KG1 (cell line): ENCODE results near the gene SOX5.
"Not testable (repeated sequence)": the region's sequence is repeated elsewhere in the genome, so short reads cannot be mapped to it uniquely, and the experiment has no call there.

Source experiments
- DNase-seq: peaks from one replicate; lab custom pipeline; 2025; lab: John Stamatoyannopoulos, UW

SOX5 gene

GRCh38 chr12:23909551-23909950 is 39.9 kb downstream of the SOX5 start:
- DNase-seq = no peak

GRCh38 chr12:23906329-23906728 is 43.1 kb downstream of the SOX5 start:
- no peak for DNase-seq

GRCh38 chr12:23899434-23899833 is 50.0 kb downstream of the SOX5 start:
- DNase-seq = no peak

- DNase-seq = no peak
Measured at GRCh38 chr12:23898121-23898520, 51.3 kb downstream of the SOX5 start.

- DNase-seq = no peak
Measured at GRCh38 chr12:23895792-23896218, 53.7 kb downstream of the SOX5 start.

GRCh38 chr12:23893611-23894010 is 55.9 kb downstream of the SOX5 start:
- no peak for DNase-seq

- DNase-seq = no peak
Measured at GRCh38 chr12:23891115-23891514, 58.4 kb downstream of the SOX5 start.

- DNase-seq = no peak
Measured at GRCh38 chr12:23889069-23889440, 60.4 kb downstream of the SOX5 start.

GRCh38 chr12:23888396-23889068 is 60.9 kb downstream of the SOX5 start:
- no peak for DNase-seq

GRCh38 chr12:23887055-23887835 is 62.2 kb downstream of the SOX5 start:
- no peak for DNase-seq

- no peak for DNase-seq
Measured at GRCh38 chr12:23885394-23885793, 64.1 kb downstream of the SOX5 start.

GRCh38 chr12:23884909-23885308 is 64.6 kb downstream of the SOX5 start:
- DNase-seq = no peak

- DNase-seq = no peak
Measured at GRCh38 chr12:23880988-23881387, 68.5 kb downstream of the SOX5 start.

- DNase-seq = not testable (repeated sequence)
Measured at GRCh38 chr12:23876618-23877017, 72.9 kb downstream of the SOX5 start.

GRCh38 chr12:23867794-23868193 is 81.7 kb downstream of the SOX5 start:
- DNase-seq = no peak

GRCh38 chr12:23862701-23863100 is 86.8 kb downstream of the SOX5 start:
- DNase-seq = no peak

- no peak for DNase-seq
Measured at GRCh38 chr12:23860019-23860418, 89.5 kb downstream of the SOX5 start.

GRCh38 chr12:23857178-23857577 is 92.3 kb downstream of the SOX5 start:
- no peak for DNase-seq

- DNase-seq = no peak
Measured at GRCh38 chr12:23855813-23856212, 93.7 kb downstream of the SOX5 start.

- no peak for DNase-seq
Measured at GRCh38 chr12:23854598-23854997, 94.9 kb downstream of the SOX5 start.

GRCh38 chr12:23853640-23854039 is 95.8 kb downstream of the SOX5 start:
- DNase-seq = no peak

GRCh38 chr12:23851602-23852001 is 97.9 kb downstream of the SOX5 start:
- no peak for DNase-seq

GRCh38 chr12:23847857-23848256 is 101.6 kb downstream of the SOX5 start:
- no peak for DNase-seq

- no peak for DNase-seq
Measured at GRCh38 chr12:23843958-23844357, 105.5 kb downstream of the SOX5 start.
